GM18909 (cell line): ENCODE data around the gene RAG1.
A peak's percentile ranks its signal among the peaks of the same experiment; 100 is the strongest.

Source experiments
- ATAC-seq: cut with Tn5 transposase; IDR thresholded peaks from one replicate; pipeline ENCODE4 v1.9.1; 2021; ENCODE audit warnings: mild to moderate bottlenecking; ENCODE audit not compliant: unreplicated experiment, poor library complexity

Gene RAG1

GRCh38 chr11:36586543-36586942, 18.7 kb downstream of the RAG1 start:
- ATAC-seq, result peak; percentile 55

GRCh38 chr11:36588099-36588498, 20.3 kb downstream of the RAG1 start:
- no peak for ATAC-seq

GRCh38 chr11:36590513-36590912, 22.7 kb downstream of the RAG1 start:
- ATAC-seq, result no peak

- no peak for ATAC-seq
These were observed 23.6 kb downstream of the RAG1 start for GRCh38 chr11:36591433-36591832.

- peak; percentile 75 for ATAC-seq
These were observed 26.6 kb downstream of the RAG1 start, which contains the start of gene IFTAP for GRCh38 chr11:36594316-36594989. Gene IFTAP (plus strand): TSS chr11:36594502. CDS start chr11:36610104, 15,602 bp downstream.

- ATAC-seq, result no peak
These were observed 29.1 kb downstream of the RAG1 start for GRCh38 chr11:36596880-36597279.

- no peak for ATAC-seq
These were observed 30.2 kb downstream of the RAG1 start, which contains the start of gene RAG2 for GRCh38 chr11:36598051-36598450. Gene RAG2 (minus strand): TSS chr11:36598236. CDS start chr11:36594168, 4,068 bp downstream.

GRCh38 chr11:36600180-36600579, 32.4 kb downstream of the RAG1 start:
- ATAC-seq, result no peak

- no peak for ATAC-seq
These were observed 33.3 kb downstream of the RAG1 start for GRCh38 chr11:36601155-36601554.

- ATAC-seq, result no peak
These were observed 34.3 kb downstream of the RAG1 start for GRCh38 chr11:36602135-36602534.

- peak; percentile 72 for ATAC-seq
These were observed 37.7 kb downstream of the RAG1 start for GRCh38 chr11:36605221-36606216.

- no peak for ATAC-seq
These were observed 40.8 kb downstream of the RAG1 start for GRCh38 chr11:36608491-36609199.

- ATAC-seq, result no peak
These were observed 41.6 kb downstream of the RAG1 start for GRCh38 chr11:36609383-36609782.

- no peak for ATAC-seq
These were observed 48.0 kb downstream of the RAG1 start for GRCh38 chr11:36615826-36616225.

- ATAC-seq, result no peak
These were observed 49.9 kb downstream of the RAG1 start for GRCh38 chr11:36617543-36618362.

GRCh38 chr11:36618363-36619047, 50.7 kb downstream of the RAG1 start:
- ATAC-seq, result no peak

GRCh38 chr11:36619502-36619901, 51.7 kb downstream of the RAG1 start:
- no peak for ATAC-seq

- ATAC-seq, result no peak
These were observed 52.4 kb downstream of the RAG1 start for GRCh38 chr11:36620246-36620645.
